ENCODE measurements around the gene USP10.

GRCh38 chr16:84677849-84678248 is 22.0 kb upstream of the USP10 start:
- TF ChIP-seq CTCF (IDR thresholded peaks at IDR 0.05) = no peak
- no peak for TF ChIP-seq POLR2A (IDR thresholded peaks at IDR 0.05)

Measured in sigmoid colon (tissue), 3 donors.